Epithelial cell of esophagus (primary cell): ENCODE data around the gene PPAN.

Source experiments
- DNase-seq: peaks from one replicate; pipeline ENCODE4 v3.0.0; 2010; ENCODE audit warnings: low read depth
- H3K4me3 ChIP-seq: 2 replicates; pipeline ENCODE4 v1.5.1; 2011; ENCODE audit warnings: mild to moderate bottlenecking, low read length, control low read depth
- CTCF ChIP-seq: IDR thresholded peaks from 2 replicates; pipeline ENCODE4 v1.5.1; 2011; ENCODE audit warnings: low read depth, mild to moderate bottlenecking, low read length, control low read depth, inconsistent platforms; ENCODE audit not compliant: insufficient read depth; ENCODE audit errors: missing control alignments

The PPAN gene

DNA sequence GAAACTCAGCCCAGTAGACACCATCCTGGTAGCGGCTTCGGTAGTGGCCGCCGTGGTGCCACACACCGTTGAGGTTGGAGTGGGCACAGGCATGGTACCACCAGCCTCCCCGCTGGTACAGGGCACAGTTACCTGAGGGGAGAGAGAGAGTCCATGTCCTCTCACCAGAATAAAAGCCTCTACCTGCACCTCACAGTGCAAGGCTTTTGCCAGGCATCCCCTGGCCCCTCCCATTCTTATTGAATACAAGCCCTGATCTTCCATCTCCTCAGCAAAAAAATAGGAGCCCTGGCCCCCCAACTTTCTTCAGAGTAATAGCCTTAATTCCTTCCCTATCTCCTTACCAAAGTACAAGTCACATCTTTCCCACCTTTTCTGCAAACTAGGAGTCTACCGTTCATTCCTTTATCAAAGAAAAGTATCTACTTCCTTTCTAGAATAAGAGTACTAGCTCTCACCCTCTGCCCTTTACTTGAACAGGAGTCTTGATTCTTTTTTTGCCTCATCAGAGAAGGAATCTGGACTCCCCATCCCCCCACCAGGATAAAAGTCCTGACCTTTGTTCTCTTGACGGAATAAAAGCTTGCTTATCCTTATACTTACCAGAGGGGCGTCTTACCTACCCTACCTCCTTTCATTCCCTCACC lies 13.4 kb upstream of the PPAN start:
- DNase-seq, result no peak
- H3K4me3 ChIP-seq, result no peak overlapping the region
- TF ChIP-seq CTCF, result no peak

- DNase-seq, result no peak
- no peak overlapping the region for H3K4me3 ChIP-seq
- no peak for TF ChIP-seq CTCF
Observed at GRCh38 chr19:10093295-10094186, 12.6 kb upstream of the PPAN start.

- no peak for DNase-seq
- peak overlapping the region; percentile 29 for H3K4me3 ChIP-seq
- TF ChIP-seq CTCF, result no peak
Observed at GRCh38 chr19:10095622-10095947, 10.6 kb upstream of the PPAN start.

DNA sequence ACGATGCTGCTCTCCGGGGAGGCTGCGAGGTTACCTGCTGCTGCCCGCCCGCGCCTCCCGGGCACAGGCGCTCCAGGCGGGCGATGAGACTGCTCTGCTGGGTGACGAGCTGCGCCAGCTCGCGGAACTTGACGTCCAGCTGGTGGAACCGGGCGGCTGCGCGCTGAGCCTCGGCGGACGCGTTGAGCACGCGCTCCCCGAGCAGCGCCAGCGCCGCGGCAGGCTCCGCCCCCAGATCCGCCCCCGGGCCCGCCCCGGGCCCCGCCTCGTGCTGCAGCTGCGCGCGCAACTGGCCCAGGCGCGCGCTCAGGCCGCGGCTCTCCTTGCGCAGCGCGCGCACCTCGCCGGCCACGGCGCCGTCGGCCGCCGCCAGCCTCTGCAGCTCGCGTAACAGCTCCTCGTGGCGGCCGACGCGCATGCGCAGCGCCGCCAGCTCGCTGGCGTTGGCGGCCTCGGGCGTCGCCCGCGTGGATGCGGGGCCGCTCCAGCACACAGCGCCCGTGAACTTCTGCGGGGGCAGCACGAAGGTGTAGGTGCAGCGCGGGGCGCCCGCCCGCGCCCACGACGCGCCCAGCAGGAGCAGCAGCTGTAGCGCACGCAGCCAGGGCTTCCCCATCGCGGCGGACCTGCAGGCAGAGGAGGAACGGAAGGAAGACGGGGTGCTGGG lies 10.1 kb upstream of the PPAN start:
- no peak for TF ChIP-seq CTCF
- H3K4me3 ChIP-seq, result peak overlapping the region; percentile 52
- DNase-seq, result peak; percentile 93

- no peak for TF ChIP-seq CTCF
- H3K4me3 ChIP-seq, result peak overlapping the region; percentile 52
- DNase-seq, result no peak
Observed at GRCh38 chr19:10096615-10096963, 9.6 kb upstream of the PPAN start.

DNA sequence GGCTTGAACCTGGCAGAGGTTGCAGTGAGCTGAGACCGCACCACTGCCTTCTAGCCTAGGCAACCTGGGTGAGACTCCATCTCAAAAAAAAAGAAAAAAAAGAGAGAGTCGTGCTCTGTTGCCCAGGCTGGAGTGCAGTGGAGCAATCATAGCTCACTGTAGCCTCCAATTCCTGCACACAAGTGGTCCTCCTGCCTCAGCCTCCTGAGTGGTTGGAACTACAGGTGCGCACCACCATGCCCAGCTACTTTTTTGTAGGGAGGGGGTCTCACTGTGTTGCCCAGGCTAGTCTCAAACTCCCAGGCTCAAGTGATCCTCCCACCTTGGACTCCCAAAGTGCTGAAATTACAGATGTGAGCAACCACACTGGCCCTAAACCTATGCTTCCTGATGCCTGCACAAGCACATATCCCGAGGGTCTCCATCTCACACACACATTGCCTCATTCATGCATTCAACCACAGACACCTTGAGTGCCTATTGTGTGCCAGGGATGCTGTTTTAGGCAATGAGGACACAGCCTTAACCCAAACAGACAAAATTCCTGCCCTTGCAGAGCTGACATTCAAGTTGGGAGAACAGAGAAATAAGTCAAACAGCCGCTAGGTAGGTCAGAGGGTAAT lies 5.9 kb upstream of the PPAN start:
- no peak for TF ChIP-seq CTCF
- H3K4me3 ChIP-seq, result no peak overlapping the region
- DNase-seq, result no peak
